Nephron progenitor cell (in vitro differentiated cells): ENCODE measurements around the gene LAMB1.
A peak's percentile ranks its signal among the peaks of the same experiment; 100 is the strongest.

Source experiments
- DNase-seq: peaks from one replicate; pipeline ENCODE4 v3.0.0; 2021
- H3K27ac Mint-ChIP-seq: 2 replicates; pipeline ENCODE4 v1.8.0; 2021; ENCODE audit warnings: mild to moderate bottlenecking, moderate library complexity, mixed read lengths
- H3K27me3 Mint-ChIP-seq: 2 replicates; pipeline ENCODE4 v1.8.0; 2021; ENCODE audit warnings: mild to moderate bottlenecking, low read depth, mixed read lengths; ENCODE audit not compliant: poor library complexity
- H3K36me3 Mint-ChIP-seq: 2 replicates; pipeline ENCODE4 v1.8.0; 2021; ENCODE audit warnings: low read depth, mixed read lengths
- H3K4me1 Mint-ChIP-seq: 2 replicates; pipeline ENCODE4 v1.8.0; 2021; ENCODE audit warnings: mixed read lengths
- H3K4me3 Mint-ChIP-seq: 2 replicates; pipeline ENCODE4 v1.8.0; 2021; ENCODE audit warnings: mild to moderate bottlenecking, moderate library complexity, mixed read lengths
- H3K9me3 Mint-ChIP-seq: 2 replicates; pipeline ENCODE4 v1.8.0; 2021; ENCODE audit warnings: mild to moderate bottlenecking, moderate library complexity, mixed read lengths
- TF ChIP-seq, protein P1 (sequence below): fragments of 200-600 bp; sonication (generic); IDR thresholded peaks from 2 replicates; pipeline ENCODE4 v1.5.0; 2021; ENCODE audit warnings: antibody characterized with exemption

The LAMB1 gene

DNA sequence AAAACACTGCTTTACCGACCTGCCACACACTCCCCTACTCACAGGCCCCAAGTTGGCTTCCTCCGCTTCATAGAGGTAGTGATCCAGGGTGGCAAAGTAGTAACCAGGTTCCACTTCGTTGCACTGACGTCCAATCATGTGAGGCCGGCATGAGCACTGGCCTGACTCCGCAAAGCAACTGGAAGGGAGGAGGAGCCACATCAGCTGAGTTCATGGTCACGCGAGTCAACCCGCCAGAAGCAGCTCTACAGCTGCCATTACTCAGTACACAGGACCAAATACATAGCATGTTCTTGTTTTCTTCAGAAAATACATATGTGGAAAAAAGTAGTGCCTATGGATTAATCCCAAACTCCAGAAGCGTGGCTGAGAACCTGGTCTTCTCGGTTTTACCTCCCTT is 38.5 kb downstream of the LAMB1 start:
- Mint-ChIP-seq H3K4me1 (no peaks in the 10 kb centered on the region), H3K4me3 (no peak overlapping the region), H3K27ac (peak overlapping the region; percentile 75), H3K36me3 (peaks cover 65% of the 10 kb centered on the region), H3K27me3 (peaks cover 2% of the 10 kb centered on the region), H3K9me3 (no peaks in the 10 kb centered on the region)
- no peak for DNase-seq
- TF ChIP-seq, protein P1, sequence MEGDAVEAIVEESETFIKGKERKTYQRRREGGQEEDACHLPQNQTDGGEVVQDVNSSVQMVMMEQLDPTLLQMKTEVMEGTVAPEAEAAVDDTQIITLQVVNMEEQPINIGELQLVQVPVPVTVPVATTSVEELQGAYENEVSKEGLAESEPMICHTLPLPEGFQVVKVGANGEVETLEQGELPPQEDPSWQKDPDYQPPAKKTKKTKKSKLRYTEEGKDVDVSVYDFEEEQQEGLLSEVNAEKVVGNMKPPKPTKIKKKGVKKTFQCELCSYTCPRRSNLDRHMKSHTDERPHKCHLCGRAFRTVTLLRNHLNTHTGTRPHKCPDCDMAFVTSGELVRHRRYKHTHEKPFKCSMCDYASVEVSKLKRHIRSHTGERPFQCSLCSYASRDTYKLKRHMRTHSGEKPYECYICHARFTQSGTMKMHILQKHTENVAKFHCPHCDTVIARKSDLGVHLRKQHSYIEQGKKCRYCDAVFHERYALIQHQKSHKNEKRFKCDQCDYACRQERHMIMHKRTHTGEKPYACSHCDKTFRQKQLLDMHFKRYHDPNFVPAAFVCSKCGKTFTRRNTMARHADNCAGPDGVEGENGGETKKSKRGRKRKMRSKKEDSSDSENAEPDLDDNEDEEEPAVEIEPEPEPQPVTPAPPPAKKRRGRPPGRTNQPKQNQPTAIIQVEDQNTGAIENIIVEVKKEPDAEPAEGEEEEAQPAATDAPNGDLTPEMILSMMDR = no peak

DNA sequence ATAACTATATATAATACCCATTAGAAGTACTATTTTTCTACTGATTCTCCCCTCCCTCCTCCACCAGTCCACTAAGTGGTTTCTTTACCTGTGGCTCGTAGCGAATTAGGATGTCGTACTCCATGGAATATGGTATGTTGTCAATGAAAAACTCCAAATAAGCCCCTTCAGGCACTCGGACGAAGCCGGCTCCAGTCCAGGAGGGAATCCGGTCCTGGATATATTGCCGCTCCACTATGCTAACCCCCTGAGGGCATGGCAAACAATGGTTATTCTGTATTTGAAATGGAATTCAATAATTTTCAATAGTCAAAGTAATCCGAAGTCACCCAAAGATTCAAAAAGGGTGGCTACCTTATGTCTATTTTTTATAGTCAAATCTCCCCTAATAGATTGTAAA is 40.1 kb downstream of the LAMB1 start:
- peaks cover 2% of the 10 kb centered on the region for H3K27me3 Mint-ChIP-seq
- H3K9me3 Mint-ChIP-seq = no peaks in the 10 kb centered on the region
- H3K27ac Mint-ChIP-seq = no peak overlapping the region
- DNase-seq = no peak
- TF ChIP-seq, protein P1 = no peak
- peaks cover 77% of the 10 kb centered on the region for H3K36me3 Mint-ChIP-seq
- no peaks in the 10 kb centered on the region for H3K4me1 Mint-ChIP-seq
- no peak overlapping the region for H3K4me3 Mint-ChIP-seq

DNA sequence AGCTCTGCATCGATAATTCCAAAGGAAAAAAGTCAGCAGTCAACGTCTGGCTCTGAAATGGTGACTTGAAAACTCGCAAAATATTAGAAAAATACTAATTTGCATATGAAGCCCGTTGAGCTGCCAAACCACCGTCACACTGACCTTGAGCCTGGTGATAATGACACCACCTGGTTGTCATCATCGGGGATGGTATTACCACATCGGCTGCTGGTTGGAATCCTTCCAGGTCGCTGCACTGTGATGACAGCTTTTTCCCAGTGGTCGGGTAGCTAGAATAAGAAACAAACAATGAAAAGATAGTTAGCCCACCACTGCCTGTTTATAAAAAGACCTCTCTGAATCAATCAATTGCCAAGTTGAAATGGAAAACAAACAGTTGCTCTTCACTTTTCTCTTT is 41.6 kb downstream of the LAMB1 start:
- Mint-ChIP-seq H3K9me3 (no peaks in the 10 kb centered on the region), H3K27ac (peak overlapping the region; percentile 38), H3K4me3 (no peak overlapping the region), H3K4me1 (no peaks in the 10 kb centered on the region), H3K36me3 (peaks cover 82% of the 10 kb centered on the region), H3K27me3 (peaks cover 2% of the 10 kb centered on the region)
- TF ChIP-seq, protein P1 = no peak
- no peak for DNase-seq

DNA sequence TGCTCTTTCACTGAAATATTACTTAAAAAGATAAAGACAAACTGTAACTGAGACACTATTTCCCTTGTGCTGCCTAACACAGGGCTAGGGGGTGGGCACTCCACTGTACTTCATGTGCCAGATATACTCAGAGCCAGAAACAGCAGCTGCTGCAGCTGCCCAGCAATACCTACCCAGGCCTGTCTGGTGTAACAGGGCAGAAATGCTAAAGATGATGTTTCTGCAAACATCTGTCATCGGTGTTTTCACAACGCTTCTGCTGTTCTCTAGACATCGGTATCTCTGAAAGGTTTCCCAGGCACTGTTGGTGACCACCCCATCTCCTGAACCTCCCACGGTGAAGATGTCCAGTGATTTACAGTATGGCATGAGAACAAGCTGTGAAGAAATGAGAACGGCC is 42.7 kb downstream of the LAMB1 start:
- no peak for DNase-seq
- Mint-ChIP-seq H3K27ac (peak overlapping the region; percentile 74), H3K9me3 (no peaks in the 10 kb centered on the region), H3K4me1 (no peaks in the 10 kb centered on the region), H3K4me3 (no peak overlapping the region), H3K36me3 (peaks cover 82% of the 10 kb centered on the region), H3K27me3 (peaks cover 2% of the 10 kb centered on the region)
- TF ChIP-seq, protein P1 = no peak

GRCh38 chr7:107959527-107959898 is 43.4 kb downstream of the LAMB1 start:
- DNase-seq = no peak
- Mint-ChIP-seq H3K9me3 (no peaks in the 10 kb centered on the region), H3K4me3 (no peak overlapping the region), H3K4me1 (no peaks in the 10 kb centered on the region), H3K27me3 (peaks cover 2% of the 10 kb centered on the region), H3K36me3 (peaks cover 81% of the 10 kb centered on the region), H3K27ac (no peak overlapping the region)
- TF ChIP-seq, protein P1 = no peak

- Mint-ChIP-seq H3K4me3 (no peak overlapping the region), H3K27ac (no peak overlapping the region), H3K9me3 (no peaks in the 10 kb centered on the region), H3K36me3 (peaks cover 75% of the 10 kb centered on the region), H3K4me1 (peaks cover under 1% of the 10 kb centered on the region), H3K27me3 (peaks cover 2% of the 10 kb centered on the region)
- TF ChIP-seq, protein P1 = no peak
- no peak for DNase-seq
Observed at GRCh38 chr7:107958764-107959526, 44.0 kb downstream of the LAMB1 start.
